HG02938 (cell line): ENCODE data around the gene FOXK1.
"Not testable (repeated sequence)": the region's sequence is repeated elsewhere in the genome, so short reads cannot be mapped to it uniquely, and the experiment has no call there.

ENCODE experiments used
- ATAC-seq: cut with Tn5 transposase; IDR thresholded peaks from one replicate; pipeline ENCODE4 v1.9.1; 2021; ENCODE audit warnings: mild to moderate bottlenecking, moderate library complexity; ENCODE audit not compliant: unreplicated experiment

The FOXK1 gene

GRCh38 chr7:4783292-4783652 is 101.2 kb downstream of the FOXK1 start:
- ATAC-seq = no peak

GRCh38 chr7:4783762-4784351 is 101.8 kb downstream of the FOXK1 start:
- no peak for ATAC-seq

GRCh38 chr7:4784799-4785198 is 102.7 kb downstream of the FOXK1 start:
- ATAC-seq = no peak

- ATAC-seq = no peak
Observed at GRCh38 chr7:4785371-4785770, 103.3 kb downstream of the FOXK1 start.

GRCh38 chr7:4786015-4786414 is 103.9 kb downstream of the FOXK1 start:
- no peak for ATAC-seq

- ATAC-seq = no peak
Observed at GRCh38 chr7:4787541-4787940, 105.4 kb downstream of the FOXK1 start.

GRCh38 chr7:4787947-4788626 is 106.0 kb downstream of the FOXK1 start:
- ATAC-seq = no peak

- no peak for ATAC-seq
Observed at GRCh38 chr7:4788627-4789189, 106.6 kb downstream of the FOXK1 start.

GRCh38 chr7:4789194-4790077 is 107.3 kb downstream of the FOXK1 start:
- ATAC-seq = no peak

GRCh38 chr7:4790078-4790465 is 108.0 kb downstream of the FOXK1 start:
- ATAC-seq = no peak

- ATAC-seq = no peak
Observed at GRCh38 chr7:4790516-4790991, 108.5 kb downstream of the FOXK1 start.

- ATAC-seq = no peak
Observed at GRCh38 chr7:4791101-4791737, 109.1 kb downstream of the FOXK1 start.

GRCh38 chr7:4791738-4792536 is 109.8 kb downstream of the FOXK1 start:
- ATAC-seq = no peak

GRCh38 chr7:4792537-4793126 is 110.5 kb downstream of the FOXK1 start:
- ATAC-seq = no peak

- ATAC-seq = not testable (repeated sequence)
Observed at GRCh38 chr7:4793385-4793993, 111.4 kb downstream of the FOXK1 start.

GRCh38 chr7:4794171-4794570 is 112.1 kb downstream of the FOXK1 start:
- not testable (repeated sequence) for ATAC-seq

- no peak for ATAC-seq
Observed at GRCh38 chr7:4794591-4795350, 112.7 kb downstream of the FOXK1 start.

- ATAC-seq = no peak
Observed at GRCh38 chr7:4796453-4796852, 114.4 kb downstream of the FOXK1 start.
